Measurements from ENCODE around the gene PCDHB1. TPM values are rescaled to one million over a fixed set of nuclear protein-coding genes. Genes with fewer than 3 reads are reported as not detected.

The PCDHB1 gene
- total and polyA plus RNA-seq, 4 donors: not detected

DNA sequence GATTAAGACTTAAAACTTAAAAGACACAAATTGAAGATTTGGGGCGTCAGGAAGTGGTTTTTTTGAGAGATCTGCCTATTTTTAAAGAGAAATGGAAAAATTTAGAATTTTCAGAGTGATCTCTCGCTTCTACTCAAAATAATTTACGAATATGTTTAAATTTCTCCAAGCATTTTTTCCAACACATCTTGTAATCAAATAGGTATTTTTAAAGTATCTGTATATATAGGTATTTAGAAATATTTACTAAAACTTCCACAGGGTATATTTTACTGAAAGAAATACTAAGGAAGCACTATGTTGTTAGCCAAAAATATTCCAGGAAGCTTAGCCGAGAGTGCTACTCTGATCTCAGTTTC lies 9.8 kb upstream of the PCDHB1 start:
- no peak overlapping the region for H3K9ac ChIP-seq (ENCODE audit: low read depth in 1 of 2, low read length in 2 of 2)
- DNase-seq (ENCODE audit: low spot score): no peak
- peaks cover 0 to 3% (median 0%) of the 10 kb centered on the region in 4 donors for H3K9me3 ChIP-seq (ENCODE audit: control insufficient read depth in 4 of 4, low read length in 3 of 4)
- peaks cover 0 to 9% (median 1%) of the 10 kb centered on the region in 4 donors for H3K27me3 ChIP-seq (ENCODE audit: control insufficient read depth in 4 of 4, insufficient read depth in 4 of 4, low read length in 3 of 4)
- no peak overlapping the region for H3K4me3 ChIP-seq (ENCODE audit: low read depth in 1 of 3, low read length in 3 of 3)
- 21% methylated on average over 4 of the region's 4 CpGs for WGBS
- TF ChIP-seq, protein P1, sequence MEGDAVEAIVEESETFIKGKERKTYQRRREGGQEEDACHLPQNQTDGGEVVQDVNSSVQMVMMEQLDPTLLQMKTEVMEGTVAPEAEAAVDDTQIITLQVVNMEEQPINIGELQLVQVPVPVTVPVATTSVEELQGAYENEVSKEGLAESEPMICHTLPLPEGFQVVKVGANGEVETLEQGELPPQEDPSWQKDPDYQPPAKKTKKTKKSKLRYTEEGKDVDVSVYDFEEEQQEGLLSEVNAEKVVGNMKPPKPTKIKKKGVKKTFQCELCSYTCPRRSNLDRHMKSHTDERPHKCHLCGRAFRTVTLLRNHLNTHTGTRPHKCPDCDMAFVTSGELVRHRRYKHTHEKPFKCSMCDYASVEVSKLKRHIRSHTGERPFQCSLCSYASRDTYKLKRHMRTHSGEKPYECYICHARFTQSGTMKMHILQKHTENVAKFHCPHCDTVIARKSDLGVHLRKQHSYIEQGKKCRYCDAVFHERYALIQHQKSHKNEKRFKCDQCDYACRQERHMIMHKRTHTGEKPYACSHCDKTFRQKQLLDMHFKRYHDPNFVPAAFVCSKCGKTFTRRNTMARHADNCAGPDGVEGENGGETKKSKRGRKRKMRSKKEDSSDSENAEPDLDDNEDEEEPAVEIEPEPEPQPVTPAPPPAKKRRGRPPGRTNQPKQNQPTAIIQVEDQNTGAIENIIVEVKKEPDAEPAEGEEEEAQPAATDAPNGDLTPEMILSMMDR (IDR thresholded peaks at IDR 0.05; ENCODE audit: low read depth, low read length, missing input control): no peak
- TF ChIP-seq NR2F2 (IDR thresholded peaks at IDR 0.05) (no peak), YY1 (IDR thresholded peaks at IDR 0.05) (no peak), TAF1 (conservative IDR thresholded peaks at IDR 0.05) (no peak), HNF4A (conservative IDR thresholded peaks at IDR 0.05) (no peak), RAD21 (IDR thresholded peaks at IDR 0.05) (no peak), HNF4G (IDR thresholded peaks at IDR 0.05) (no peak), GABPA (IDR thresholded peaks at IDR 0.05 in 1 of 2, conservative IDR thresholded peaks at IDR 0.05 in 1 of 2) (no peak), SP1 (IDR thresholded peaks at IDR 0.05) (no peak), RXRA (IDR thresholded peaks at IDR 0.05) (no peak), FOXA1 (IDR thresholded peaks at IDR 0.05) (no peak), JUND (IDR thresholded peaks at IDR 0.05) (no peak)
- TF ChIP-seq, protein P2, sequence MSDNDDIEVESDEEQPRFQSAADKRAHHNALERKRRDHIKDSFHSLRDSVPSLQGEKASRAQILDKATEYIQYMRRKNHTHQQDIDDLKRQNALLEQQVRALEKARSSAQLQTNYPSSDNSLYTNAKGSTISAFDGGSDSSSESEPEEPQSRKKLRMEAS (IDR thresholded peaks at IDR 0.05): no peak
- TF ChIP-seq, protein P3, sequence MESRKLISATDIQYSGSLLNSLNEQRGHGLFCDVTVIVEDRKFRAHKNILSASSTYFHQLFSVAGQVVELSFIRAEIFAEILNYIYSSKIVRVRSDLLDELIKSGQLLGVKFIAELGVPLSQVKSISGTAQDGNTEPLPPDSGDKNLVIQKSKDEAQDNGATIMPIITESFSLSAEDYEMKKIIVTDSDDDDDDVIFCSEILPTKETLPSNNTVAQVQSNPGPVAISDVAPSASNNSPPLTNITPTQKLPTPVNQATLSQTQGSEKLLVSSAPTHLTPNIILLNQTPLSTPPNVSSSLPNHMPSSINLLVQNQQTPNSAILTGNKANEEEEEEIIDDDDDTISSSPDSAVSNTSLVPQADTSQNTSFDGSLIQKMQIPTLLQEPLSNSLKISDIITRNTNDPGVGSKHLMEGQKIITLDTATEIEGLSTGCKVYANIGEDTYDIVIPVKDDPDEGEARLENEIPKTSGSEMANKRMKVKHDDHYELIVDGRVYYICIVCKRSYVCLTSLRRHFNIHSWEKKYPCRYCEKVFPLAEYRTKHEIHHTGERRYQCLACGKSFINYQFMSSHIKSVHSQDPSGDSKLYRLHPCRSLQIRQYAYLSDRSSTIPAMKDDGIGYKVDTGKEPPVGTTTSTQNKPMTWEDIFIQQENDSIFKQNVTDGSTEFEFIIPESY (IDR thresholded peaks at IDR 0.05): no peak
- TF ChIP-seq, protein P4, sequence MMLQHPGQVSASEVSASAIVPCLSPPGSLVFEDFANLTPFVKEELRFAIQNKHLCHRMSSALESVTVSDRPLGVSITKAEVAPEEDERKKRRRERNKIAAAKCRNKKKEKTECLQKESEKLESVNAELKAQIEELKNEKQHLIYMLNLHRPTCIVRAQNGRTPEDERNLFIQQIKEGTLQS (IDR thresholded peaks at IDR 0.05): no peak
- TF ChIP-seq, protein P5, sequence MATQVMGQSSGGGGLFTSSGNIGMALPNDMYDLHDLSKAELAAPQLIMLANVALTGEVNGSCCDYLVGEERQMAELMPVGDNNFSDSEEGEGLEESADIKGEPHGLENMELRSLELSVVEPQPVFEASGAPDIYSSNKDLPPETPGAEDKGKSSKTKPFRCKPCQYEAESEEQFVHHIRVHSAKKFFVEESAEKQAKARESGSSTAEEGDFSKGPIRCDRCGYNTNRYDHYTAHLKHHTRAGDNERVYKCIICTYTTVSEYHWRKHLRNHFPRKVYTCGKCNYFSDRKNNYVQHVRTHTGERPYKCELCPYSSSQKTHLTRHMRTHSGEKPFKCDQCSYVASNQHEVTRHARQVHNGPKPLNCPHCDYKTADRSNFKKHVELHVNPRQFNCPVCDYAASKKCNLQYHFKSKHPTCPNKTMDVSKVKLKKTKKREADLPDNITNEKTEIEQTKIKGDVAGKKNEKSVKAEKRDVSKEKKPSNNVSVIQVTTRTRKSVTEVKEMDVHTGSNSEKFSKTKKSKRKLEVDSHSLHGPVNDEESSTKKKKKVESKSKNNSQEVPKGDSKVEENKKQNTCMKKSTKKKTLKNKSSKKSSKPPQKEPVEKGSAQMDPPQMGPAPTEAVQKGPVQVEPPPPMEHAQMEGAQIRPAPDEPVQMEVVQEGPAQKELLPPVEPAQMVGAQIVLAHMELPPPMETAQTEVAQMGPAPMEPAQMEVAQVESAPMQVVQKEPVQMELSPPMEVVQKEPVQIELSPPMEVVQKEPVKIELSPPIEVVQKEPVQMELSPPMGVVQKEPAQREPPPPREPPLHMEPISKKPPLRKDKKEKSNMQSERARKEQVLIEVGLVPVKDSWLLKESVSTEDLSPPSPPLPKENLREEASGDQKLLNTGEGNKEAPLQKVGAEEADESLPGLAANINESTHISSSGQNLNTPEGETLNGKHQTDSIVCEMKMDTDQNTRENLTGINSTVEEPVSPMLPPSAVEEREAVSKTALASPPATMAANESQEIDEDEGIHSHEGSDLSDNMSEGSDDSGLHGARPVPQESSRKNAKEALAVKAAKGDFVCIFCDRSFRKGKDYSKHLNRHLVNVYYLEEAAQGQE (IDR thresholded peaks at IDR 0.05): no peak
- peaks cover 0 to 13% (median 8%) of the 10 kb centered on the region in 4 donors for H3K4me1 ChIP-seq (ENCODE audit: control insufficient read depth in 4 of 4, insufficient read depth in 4 of 4, low read length in 3 of 4)
- no peaks in the 10 kb centered on the region for H3K36me3 ChIP-seq (ENCODE audit: control insufficient read depth in 4 of 4, insufficient read depth in 3 of 4, low read depth in 1 of 4, low read length in 3 of 4)
- no peak overlapping the region for H3K27ac ChIP-seq (ENCODE audit: low read depth in 1 of 2, low read length in 2 of 2)

DNA sequence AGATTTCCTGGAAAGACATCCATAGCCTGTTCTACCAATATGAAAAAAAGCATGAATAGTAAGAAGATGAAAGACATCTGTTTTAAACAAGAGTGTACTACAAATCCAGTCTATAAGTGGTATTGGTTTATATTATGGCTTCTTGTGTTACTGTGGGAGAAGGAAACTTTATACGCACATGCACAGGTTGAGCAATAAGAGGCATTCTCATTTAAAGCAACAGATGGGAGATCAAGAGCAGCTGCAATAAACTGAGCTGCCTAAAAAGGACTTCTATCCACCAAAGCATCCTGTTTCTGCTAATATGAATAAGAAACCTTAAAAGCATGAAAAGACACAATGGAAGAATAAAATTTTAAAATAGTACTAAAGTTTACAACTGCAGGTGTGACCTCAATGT lies 8.6 kb upstream of the PCDHB1 start:
- peaks cover 0 to 13% (median 8%) of the 10 kb centered on the region in 4 donors for H3K4me1 ChIP-seq (ENCODE audit: control insufficient read depth in 4 of 4, insufficient read depth in 4 of 4, low read length in 3 of 4)
- peaks cover 0 to 9% (median 1%) of the 10 kb centered on the region in 4 donors for H3K27me3 ChIP-seq (ENCODE audit: control insufficient read depth in 4 of 4, insufficient read depth in 4 of 4, low read length in 3 of 4)

More for the DNA sequence above, 8.6 kb upstream of the PCDHB1 start:
- 43% methylated on average over 1 of the region's 1 CpG for WGBS
- no peak overlapping the region for H3K4me3 ChIP-seq (ENCODE audit: low read depth in 1 of 3, low read length in 3 of 3)
- H3K27ac ChIP-seq (ENCODE audit: low read depth in 1 of 2, low read length in 2 of 2): no peak overlapping the region
- no peak overlapping the region for H3K9ac ChIP-seq (ENCODE audit: low read depth in 1 of 2, low read length in 2 of 2)
- DNase-seq (ENCODE audit: low spot score): no peak
- peaks cover 0 to 3% (median 0%) of the 10 kb centered on the region in 4 donors for H3K9me3 ChIP-seq (ENCODE audit: control insufficient read depth in 4 of 4, low read length in 3 of 4)
- no peaks in the 10 kb centered on the region for H3K36me3 ChIP-seq (ENCODE audit: control insufficient read depth in 4 of 4, insufficient read depth in 3 of 4, low read depth in 1 of 4, low read length in 3 of 4)
- TF ChIP-seq, protein P2 (IDR thresholded peaks at IDR 0.05): no peak
- TF ChIP-seq EGR1 (IDR thresholded peaks at IDR 0.05; ENCODE audit: low read depth in 2 of 2) (no peak), TAF1 (conservative IDR thresholded peaks at IDR 0.05) (no peak), RXRA (IDR thresholded peaks at IDR 0.05) (no peak), GABPA (IDR thresholded peaks at IDR 0.05 in 1 of 2, conservative IDR thresholded peaks at IDR 0.05 in 1 of 2) (no peak), FOXA2 (IDR thresholded peaks at IDR 0.05) (no peak), RAD21 (IDR thresholded peaks at IDR 0.05) (no peak), JUND (IDR thresholded peaks at IDR 0.05) (no peak), SP1 (IDR thresholded peaks at IDR 0.05) (no peak), YY1 (IDR thresholded peaks at IDR 0.05) (no peak), FOXA1 (IDR thresholded peaks at IDR 0.05) (no peak)
- TF ChIP-seq, protein P5 (IDR thresholded peaks at IDR 0.05): no peak
- TF ChIP-seq, protein P4 (IDR thresholded peaks at IDR 0.05): no peak
